Cardiac septum (tissue), 1 donor: ENCODE data around the gene CHD1. TPM values are rescaled to one million over a fixed set of nuclear protein-coding genes. Genes with fewer than 3 reads are reported as not detected.

Experiments used
- DNase-seq: peaks from one replicate; pipeline ENCODE4 v3.0.0-alpha.2; 2020; ENCODE audit warnings: low spot score
- intact Hi-C: fragments of 100-400 bp; cut with DNase I; formaldehyde crosslinking; loops from one replicate; pipeline ENCODE4 v1.14.0; 2022
- total RNA-seq: library from RNA; stranded (reverse); fragmentation: NEBNext Ultra II Directional; extraction: Animal tissue kit (Norgen Biotek cat#: 25700); gene quantifications from one replicate; pipeline ENCODE4 v1.2.1, GENCODE V29; 2021
- donor health status: DM: no; HTN: no; CAD: no.

Gene CHD1
- total RNA-seq, 1 donor from 2014 or later = 16.8 TPM

- DNase-seq = no peak
- intact Hi-C loops = no loop called here
Observed at GRCh38 chr5:98938464-98938863, 9.7 kb upstream of the CHD1 start.

GRCh38 chr5:98936948-98937715, 8.3 kb upstream of the CHD1 start:
- intact Hi-C loops = no loop called here

DNA sequence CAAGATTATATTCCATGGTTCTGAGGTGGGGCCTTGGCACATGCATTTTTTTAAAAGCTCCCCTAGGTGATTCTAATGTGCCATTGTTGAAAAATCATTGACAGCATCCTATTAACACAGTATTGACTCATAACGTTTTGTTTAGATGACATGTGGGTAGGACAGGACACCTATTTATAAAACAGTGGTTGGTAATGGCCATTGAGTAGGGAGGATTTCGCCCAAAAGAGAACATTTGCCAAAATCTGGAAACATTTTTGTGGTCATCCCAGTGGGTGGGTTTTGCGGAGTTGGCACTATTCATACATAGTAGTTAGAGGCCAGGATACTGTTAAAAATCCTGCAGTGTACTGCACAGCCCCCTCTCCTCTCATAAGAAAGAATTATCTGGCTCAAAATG, 6.4 kb upstream of the CHD1 start:
- no peak for DNase-seq

More at GRCh38 chr5:98936948-98937715, 8.3 kb upstream of the CHD1 start:
- no peak for DNase-seq

DNA sequence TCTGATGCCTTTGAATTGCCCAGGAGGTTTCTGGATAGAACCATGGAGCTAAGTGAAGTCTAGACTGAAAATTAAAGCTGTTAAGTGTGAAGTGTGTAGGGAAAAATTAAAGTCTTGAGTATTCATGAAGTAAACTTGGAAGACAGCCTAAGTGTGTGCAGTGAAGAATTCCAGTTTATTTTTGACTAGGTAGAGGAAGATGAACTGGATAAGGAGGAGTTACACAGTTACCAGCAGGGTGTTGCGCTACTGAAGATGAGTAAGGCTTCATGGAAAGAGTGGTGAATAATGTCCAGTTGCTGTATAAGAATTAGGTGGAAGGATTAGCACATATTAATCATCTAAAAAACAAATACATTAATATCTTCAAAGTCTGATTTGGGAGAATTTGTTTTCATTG, 5.7 kb upstream of the CHD1 start:
- intact Hi-C loops = no loop called here
- no peak for DNase-seq

More for the DNA sequence above, 6.4 kb upstream of the CHD1 start:
- intact Hi-C loops = no loop called here

GRCh38 chr5:98933445-98934072, 4.8 kb upstream of the CHD1 start:
- no peak for DNase-seq
- intact Hi-C loops = no loop called here

- intact Hi-C loops = no loop called here
- no peak for DNase-seq
Observed at GRCh38 chr5:98930972-98931762, 2.4 kb upstream of the CHD1 start.

DNA sequence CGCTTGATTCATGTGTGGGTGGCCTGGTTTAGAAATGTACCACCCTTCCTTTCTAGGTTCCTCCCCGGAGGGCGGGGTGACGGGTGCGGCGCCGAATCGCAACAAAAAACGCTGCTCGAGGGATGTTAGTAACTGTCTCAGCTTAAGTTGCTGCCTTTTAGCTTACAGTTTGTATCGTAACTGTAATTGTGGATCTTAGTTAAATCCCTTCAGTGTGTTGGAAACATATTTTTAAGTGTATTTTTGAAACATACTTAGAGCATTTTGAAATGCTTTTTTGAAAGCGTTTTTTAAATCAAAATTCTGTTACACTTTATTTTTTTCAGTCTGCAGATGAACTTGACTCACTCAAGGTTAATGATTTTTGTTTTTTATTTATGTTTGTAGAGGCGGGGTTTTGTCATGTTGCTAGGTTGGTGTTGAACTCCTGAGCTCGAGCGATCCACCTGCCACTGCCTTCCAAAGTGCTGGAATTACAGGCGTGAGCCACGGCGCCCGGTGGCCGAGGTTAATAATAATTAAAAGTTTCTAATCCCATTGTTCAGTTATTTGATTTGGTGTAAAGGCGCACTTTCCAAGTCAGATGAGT, 997 bp upstream of the CHD1 start:
- intact Hi-C loops = loop anchor here (1.0 kb wide), 1 partner anchor 157 kb away; the partner anchor contains the start of gene RGMB

DNA sequence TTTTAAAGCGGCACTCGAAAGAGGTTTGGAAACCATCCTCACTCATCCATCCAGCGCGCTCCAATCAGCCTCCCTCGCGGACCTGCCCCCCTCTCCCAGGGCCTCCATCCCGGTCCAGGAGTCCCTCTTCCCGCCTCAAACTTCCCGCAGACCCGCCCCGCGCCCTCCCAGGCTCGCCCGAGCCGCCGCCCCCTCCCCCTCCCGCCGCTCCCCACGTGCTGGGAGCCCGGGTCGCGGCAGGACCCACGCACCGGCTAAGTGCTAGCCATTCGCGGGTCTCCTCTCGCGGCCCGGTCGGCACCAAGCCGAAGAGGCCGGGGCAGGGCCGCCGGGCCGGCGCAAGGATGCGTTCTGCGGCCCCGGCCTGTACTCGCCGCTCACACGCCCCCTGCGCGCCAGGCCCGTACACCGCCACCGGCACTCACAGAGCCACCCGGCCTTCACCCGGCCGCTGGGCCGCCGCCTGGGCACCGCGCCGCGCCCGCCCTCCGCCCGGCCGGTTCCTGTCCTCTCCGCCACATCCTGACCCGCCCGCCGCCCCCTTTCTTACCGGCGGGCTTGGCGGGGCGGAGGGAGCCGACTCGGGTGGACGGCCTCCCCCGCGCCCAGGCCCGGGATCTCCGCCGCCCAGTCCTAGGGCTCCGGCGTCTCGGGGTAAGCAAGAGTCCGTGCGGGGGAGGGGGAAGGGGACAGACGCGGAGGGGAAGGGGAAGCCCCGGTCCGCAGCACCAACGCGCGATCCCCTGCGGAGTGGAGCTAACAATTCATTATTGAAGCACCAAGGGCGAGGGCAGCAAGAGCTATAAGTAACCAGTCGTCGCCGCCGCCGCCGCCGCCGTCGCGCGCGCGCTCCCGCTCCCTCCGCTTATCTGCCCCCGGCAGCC, 576 bp downstream of the CHD1 start:
- intact Hi-C loops = no loop called here
- peak; percentile 83 for DNase-seq

More for the DNA sequence above, 997 bp upstream of the CHD1 start:
- no peak for DNase-seq

DNA sequence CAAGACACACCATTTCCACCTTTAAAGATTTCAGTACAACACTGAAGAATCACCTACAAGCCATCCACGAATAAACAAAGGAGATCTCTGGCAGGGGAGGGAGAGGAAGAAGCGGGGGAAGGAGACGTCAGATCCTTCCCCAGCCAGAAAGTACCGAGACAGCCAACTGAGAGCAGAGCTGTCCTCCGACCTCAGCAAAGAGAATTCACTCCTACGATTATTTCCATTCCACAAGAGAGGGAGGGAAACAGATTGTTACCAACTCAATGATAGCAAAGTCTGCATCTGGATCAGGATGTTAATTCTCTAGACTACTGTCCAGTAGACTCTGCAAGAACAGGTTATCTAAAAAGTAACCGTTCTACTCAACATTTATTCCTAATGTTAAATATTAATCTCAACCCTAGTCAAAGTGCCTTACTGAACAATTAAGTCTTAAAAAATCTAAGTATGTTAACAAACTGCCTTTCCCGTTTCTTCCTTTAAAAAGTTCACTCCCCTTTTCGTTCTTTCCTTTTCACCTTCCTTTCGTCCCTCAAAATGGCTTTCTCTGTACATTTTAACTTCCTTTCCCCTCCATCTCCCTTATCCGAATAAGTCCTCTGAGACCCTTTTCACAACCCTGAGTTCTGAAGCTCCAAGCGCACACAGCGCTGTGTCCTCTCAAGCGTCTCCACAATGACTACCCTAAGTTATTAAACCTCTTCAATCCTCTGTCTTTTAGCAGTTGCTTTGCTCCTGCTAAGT, 1.4 kb downstream of the CHD1 start:
- intact Hi-C loops = no loop called here
- DNase-seq = no peak

DNA sequence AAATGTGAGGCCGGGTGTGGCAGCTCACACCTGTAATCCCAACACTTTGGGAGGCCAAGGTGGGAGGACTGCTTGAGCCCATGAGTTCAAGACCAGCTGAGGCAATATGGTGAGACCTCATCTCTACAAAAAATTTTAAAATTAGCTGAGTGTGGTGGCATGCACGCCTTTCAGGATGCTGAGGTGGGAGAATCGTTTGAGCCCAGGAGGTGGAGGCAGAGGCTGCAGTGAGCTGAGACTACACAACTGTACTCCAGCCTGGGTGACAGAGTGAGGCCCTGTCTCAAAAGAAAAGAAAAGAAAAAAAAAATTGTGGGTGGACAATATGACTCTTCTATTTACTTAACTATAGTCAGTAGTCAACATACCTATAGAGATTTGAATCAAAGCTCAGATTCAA, 4.8 kb downstream of the CHD1 start:
- intact Hi-C loops = no loop called here

DNA sequence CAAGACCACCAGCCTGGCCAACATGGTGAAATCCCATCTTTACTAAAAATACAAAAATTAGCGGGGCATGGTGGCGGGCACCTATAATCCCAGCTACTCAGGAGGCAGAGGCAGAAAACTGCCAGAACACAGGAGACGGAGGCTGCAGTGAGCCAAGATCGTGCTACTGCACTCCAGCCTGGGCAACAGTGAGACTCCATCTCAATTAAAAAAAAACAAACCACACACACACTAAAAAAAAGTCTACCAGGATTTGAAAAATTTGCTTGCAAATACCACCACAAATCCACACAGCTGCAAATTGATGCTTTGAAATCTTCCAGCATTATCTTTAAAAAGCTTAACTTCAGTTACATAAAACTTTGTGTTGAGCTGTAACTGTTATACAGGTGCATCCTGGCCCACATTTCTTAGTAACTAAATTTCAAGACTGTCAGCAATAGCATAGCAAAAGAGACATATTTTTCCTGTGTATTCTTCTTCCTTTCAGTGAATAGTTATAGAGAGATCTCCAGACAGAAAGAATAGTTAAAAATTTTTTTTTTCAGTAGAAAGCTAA, 6.8 kb downstream of the CHD1 start:
- intact Hi-C loops = no loop called here
- no peak for DNase-seq

More for the DNA sequence above, 4.8 kb downstream of the CHD1 start:
- no peak for DNase-seq

- intact Hi-C loops = no loop called here
Observed at GRCh38 chr5:98917433-98917832, 11.4 kb downstream of the CHD1 start.

GRCh38 chr5:98916540-98916939, 12.3 kb downstream of the CHD1 start:
- intact Hi-C loops = no loop called here
- no peak for DNase-seq

More at GRCh38 chr5:98917433-98917832, 11.4 kb downstream of the CHD1 start:
- DNase-seq = no peak

GRCh38 chr5:98913911-98914310, 14.9 kb downstream of the CHD1 start:
- DNase-seq = no peak
- intact Hi-C loops = no loop called here

DNA sequence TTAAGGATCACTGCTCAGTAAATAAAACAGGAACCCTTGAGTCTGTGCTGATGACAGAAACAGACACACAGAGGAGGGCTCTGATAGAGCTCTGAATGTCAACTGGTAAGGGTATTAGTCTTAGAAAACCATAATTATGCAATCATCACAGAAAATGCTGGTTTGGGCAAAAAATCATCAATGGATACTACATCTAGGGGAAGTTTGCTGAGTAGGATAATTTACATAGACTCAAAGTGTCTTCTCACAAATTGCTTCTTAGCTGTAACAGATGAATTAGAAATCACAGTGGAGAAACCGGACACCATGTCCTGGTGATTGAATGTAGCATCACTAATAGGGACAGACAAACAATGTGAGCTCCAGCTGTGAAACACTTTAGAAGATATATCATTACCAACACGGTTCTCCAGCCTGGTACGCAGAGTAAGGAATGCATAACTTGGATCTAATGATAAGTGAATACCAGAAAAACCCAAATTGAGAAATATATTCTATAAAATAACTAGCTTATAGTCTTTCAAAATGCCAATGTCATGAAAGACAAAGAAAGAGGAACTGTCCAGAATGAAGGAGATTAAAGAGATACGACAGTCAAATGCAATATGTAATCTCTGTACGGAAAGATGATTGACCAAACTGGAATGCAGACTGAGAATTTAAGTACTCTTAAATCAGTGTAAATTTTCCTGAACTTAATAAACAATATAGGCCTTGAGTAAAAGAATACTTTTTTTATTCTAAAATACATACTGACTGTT, 17.3 kb downstream of the CHD1 start:
- no peak for DNase-seq
- intact Hi-C loops = no loop called here

DNA sequence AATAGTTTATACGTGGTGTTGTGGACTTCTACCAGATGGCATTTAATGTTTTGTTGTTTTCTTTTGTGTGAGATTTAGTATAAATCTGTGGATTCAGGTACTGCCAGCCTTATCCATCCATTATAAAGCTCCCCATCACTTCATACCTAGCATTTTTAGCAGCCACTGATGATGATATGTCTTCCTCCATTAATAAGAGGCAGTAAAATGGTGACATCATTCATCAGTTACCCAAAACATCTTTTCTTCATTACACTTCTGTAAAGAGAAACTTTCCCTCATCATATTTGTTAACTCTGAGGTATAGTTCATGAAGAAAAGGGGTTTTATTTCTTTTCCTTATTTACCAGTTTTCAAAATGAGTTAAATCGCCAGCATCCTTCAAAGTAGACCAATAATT, 19.4 kb downstream of the CHD1 start:
- intact Hi-C loops = no loop called here
- no peak for DNase-seq

GRCh38 chr5:98907951-98908350, 20.9 kb downstream of the CHD1 start:
- no peak for DNase-seq
- intact Hi-C loops = loop anchor here (2.0 kb wide), 2 partner anchors 125 to 153 kb away; no protein-coding TSS in a partner anchor
